Neural cell (in vitro differentiated cells): Measurements from ENCODE around the gene PTGER4. TPM values are rescaled to one million over a fixed set of nuclear protein-coding genes. Genes with fewer than 3 reads are reported as not detected.

Source experiments
- H2AFZ ChIP-seq: fragments of 200-600, 300-800 bp; sonication (generic), shearing (Covaris generic); 2 replicates; pipeline ENCODE4 v1.6.0; 2014; ENCODE audit warnings: low read depth, mild to moderate bottlenecking, antibody characterized with exemption, low read length, moderate library complexity
- H3F3A ChIP-seq: fragments of 200-600 bp; shearing (Covaris generic); 2 replicates; pipeline ENCODE4 v1.6.1; 2016; ENCODE audit warnings: mild to moderate bottlenecking, moderate library complexity, mixed read lengths, antibody characterized with exemption, low read length; ENCODE audit not compliant: insufficient read depth, poor library complexity, severe bottlenecking
- H3K27ac ChIP-seq: fragments of 200-600, 300-800 bp; sonication (generic), shearing (Covaris generic); 2 replicates; pipeline ENCODE4 v1.5.1; 2014; ENCODE audit warnings: mild to moderate bottlenecking, low read length, moderate library complexity
- H3K27me3 ChIP-seq: fragments of 300-800, 200-600 bp; sonication (generic), shearing (Covaris generic); 2 replicates; pipeline ENCODE4 v1.6.0; 2014; ENCODE audit warnings: mild to moderate bottlenecking, low read depth, low read length, moderate library complexity; ENCODE audit not compliant: insufficient read depth
- H3K36me3 ChIP-seq: fragments of 300-800, 200-600 bp; sonication (generic), shearing (Covaris generic); 2 replicates; pipeline ENCODE4 v1.5.1; 2014; ENCODE audit warnings: mild to moderate bottlenecking, antibody characterized with exemption, low read length, moderate library complexity; ENCODE audit not compliant: insufficient read depth
- H3K4me2 ChIP-seq: fragments of 300-800, 200-600 bp; sonication (generic), shearing (Covaris generic); 2 replicates; pipeline ENCODE4 v1.6.0; 2014; ENCODE audit warnings: mild to moderate bottlenecking, low read length
- H3K4me3 ChIP-seq: fragments of 300-800, 200-600 bp; sonication (generic), shearing (Covaris generic); 2 replicates; pipeline ENCODE4 v1.5.1; 2014; ENCODE audit warnings: mild to moderate bottlenecking, low read length, moderate library complexity
- H3K79me2 ChIP-seq: fragments of 200-600 bp; shearing (Covaris generic); replicated peaks from 2 replicates; pipeline ENCODE4 v1.6.0; 2014; ENCODE audit warnings: mild to moderate bottlenecking, low read length, moderate library complexity; ENCODE audit not compliant: insufficient read depth
- H3K9ac ChIP-seq: fragments of 300-800, 200-600 bp; sonication (generic), shearing (Covaris generic); 2 replicates; pipeline ENCODE4 v1.6.1; 2016; ENCODE audit warnings: mild to moderate bottlenecking, low read length, mixed read lengths
- H3K9me2 ChIP-seq: fragments of 200-600 bp; shearing (Covaris generic); 2 replicates; pipeline ENCODE4 v1.6.1; 2016; ENCODE audit warnings: mild to moderate bottlenecking, low read length, mixed read lengths; ENCODE audit not compliant: insufficient read depth
- H3K9me3 ChIP-seq: fragments of 200-600, 300-800 bp; sonication (generic), shearing (Covaris generic); 2 replicates; pipeline ENCODE4 v1.6.1; 2016; ENCODE audit warnings: mild to moderate bottlenecking, mixed run types, low read length, moderate library complexity, mixed read lengths
- H4K20me1 ChIP-seq: fragments of 200-600 bp; shearing (Covaris generic); 2 replicates; pipeline ENCODE4 v1.6.1; 2016; ENCODE audit warnings: mild to moderate bottlenecking, mixed run types; ENCODE audit not compliant: insufficient read depth
- EP300 ChIP-seq: fragments of 450-650 bp; conservative IDR thresholded peaks from 2 replicates; pipeline ENCODE4 v1.6.1; 2014; ENCODE audit warnings: antibody characterized with exemption, mild to moderate bottlenecking, moderate library complexity; ENCODE audit not compliant: poor library complexity, severe bottlenecking
- EZH2 ChIP-seq: fragments of 200-600, 300-800 bp; shearing (Covaris generic), sonication (generic); IDR thresholded peaks from 2 replicates; pipeline ENCODE4 v1.6.1; 2014; ENCODE audit warnings: antibody characterized with exemption, low read length, borderline replicate concordance, mild to moderate bottlenecking; ENCODE audit not compliant: insufficient read depth, poor library complexity, severe bottlenecking
- MXI1 ChIP-seq: fragments of 450-650 bp; conservative IDR thresholded peaks from 2 replicates; pipeline ENCODE4 v1.6.1; 2014; ENCODE audit warnings: antibody characterized with exemption, mild to moderate bottlenecking; ENCODE audit not compliant: poor library complexity, severe bottlenecking
- POLR2AphosphoS5 ChIP-seq: IDR thresholded peaks from 2 replicates; pipeline ENCODE4 v1.6.1; 2012
- RAD21 ChIP-seq: fragments of 450-650 bp; conservative IDR thresholded peaks from 2 replicates; pipeline ENCODE4 v1.6.1; 2014; ENCODE audit warnings: antibody characterized with exemption, mild to moderate bottlenecking, moderate library complexity
- SMC3 ChIP-seq: fragments of 450-650 bp; conservative IDR thresholded peaks from 2 replicates; pipeline ENCODE4 v1.6.1; 2014; ENCODE audit warnings: antibody characterized with exemption, mild to moderate bottlenecking, moderate library complexity; ENCODE audit not compliant: poor library complexity
- TAF1 ChIP-seq: IDR thresholded peaks from 2 replicates; pipeline ENCODE4 v1.6.1; 2012; ENCODE audit warnings: low read depth
- polyA plus RNA-seq: library from polyadenylated mRNA; depleted of rRNA; stranded (reverse); fragments of >200 nt; gene quantifications from 2 replicates; pipeline ENCODE4 v1.2.3, GENCODE V29; 2014
- TF ChIP-seq, protein P1 (sequence below): fragments of 450-650 bp; IDR thresholded peaks from 2 replicates; pipeline ENCODE4 v1.5.1; 2014; ENCODE audit warnings: antibody characterized with exemption, mild to moderate bottlenecking, moderate library complexity; ENCODE audit not compliant: poor library complexity, severe bottlenecking
- TF ChIP-seq, protein P2 (sequence below): IDR thresholded peaks from 2 replicates; pipeline ENCODE4 v1.6.1; 2012; ENCODE audit warnings: borderline replicate concordance

The PTGER4 gene
- polyA plus RNA-seq, 1 donor from 2014 or later = 6.2 TPM

- H3K9ac ChIP-seq = no peak overlapping the region
- no peak for TF ChIP-seq EZH2
- TF ChIP-seq, protein P1, sequence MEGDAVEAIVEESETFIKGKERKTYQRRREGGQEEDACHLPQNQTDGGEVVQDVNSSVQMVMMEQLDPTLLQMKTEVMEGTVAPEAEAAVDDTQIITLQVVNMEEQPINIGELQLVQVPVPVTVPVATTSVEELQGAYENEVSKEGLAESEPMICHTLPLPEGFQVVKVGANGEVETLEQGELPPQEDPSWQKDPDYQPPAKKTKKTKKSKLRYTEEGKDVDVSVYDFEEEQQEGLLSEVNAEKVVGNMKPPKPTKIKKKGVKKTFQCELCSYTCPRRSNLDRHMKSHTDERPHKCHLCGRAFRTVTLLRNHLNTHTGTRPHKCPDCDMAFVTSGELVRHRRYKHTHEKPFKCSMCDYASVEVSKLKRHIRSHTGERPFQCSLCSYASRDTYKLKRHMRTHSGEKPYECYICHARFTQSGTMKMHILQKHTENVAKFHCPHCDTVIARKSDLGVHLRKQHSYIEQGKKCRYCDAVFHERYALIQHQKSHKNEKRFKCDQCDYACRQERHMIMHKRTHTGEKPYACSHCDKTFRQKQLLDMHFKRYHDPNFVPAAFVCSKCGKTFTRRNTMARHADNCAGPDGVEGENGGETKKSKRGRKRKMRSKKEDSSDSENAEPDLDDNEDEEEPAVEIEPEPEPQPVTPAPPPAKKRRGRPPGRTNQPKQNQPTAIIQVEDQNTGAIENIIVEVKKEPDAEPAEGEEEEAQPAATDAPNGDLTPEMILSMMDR = no peak
- TF ChIP-seq SMC3 = no peak
- no peak for TF ChIP-seq MXI1
- no peak for TF ChIP-seq TAF1
- TF ChIP-seq, protein P2, sequence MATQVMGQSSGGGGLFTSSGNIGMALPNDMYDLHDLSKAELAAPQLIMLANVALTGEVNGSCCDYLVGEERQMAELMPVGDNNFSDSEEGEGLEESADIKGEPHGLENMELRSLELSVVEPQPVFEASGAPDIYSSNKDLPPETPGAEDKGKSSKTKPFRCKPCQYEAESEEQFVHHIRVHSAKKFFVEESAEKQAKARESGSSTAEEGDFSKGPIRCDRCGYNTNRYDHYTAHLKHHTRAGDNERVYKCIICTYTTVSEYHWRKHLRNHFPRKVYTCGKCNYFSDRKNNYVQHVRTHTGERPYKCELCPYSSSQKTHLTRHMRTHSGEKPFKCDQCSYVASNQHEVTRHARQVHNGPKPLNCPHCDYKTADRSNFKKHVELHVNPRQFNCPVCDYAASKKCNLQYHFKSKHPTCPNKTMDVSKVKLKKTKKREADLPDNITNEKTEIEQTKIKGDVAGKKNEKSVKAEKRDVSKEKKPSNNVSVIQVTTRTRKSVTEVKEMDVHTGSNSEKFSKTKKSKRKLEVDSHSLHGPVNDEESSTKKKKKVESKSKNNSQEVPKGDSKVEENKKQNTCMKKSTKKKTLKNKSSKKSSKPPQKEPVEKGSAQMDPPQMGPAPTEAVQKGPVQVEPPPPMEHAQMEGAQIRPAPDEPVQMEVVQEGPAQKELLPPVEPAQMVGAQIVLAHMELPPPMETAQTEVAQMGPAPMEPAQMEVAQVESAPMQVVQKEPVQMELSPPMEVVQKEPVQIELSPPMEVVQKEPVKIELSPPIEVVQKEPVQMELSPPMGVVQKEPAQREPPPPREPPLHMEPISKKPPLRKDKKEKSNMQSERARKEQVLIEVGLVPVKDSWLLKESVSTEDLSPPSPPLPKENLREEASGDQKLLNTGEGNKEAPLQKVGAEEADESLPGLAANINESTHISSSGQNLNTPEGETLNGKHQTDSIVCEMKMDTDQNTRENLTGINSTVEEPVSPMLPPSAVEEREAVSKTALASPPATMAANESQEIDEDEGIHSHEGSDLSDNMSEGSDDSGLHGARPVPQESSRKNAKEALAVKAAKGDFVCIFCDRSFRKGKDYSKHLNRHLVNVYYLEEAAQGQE = no peak
- no peak for TF ChIP-seq RAD21
- TF ChIP-seq EP300 = no peak
- no peak for TF ChIP-seq POLR2AphosphoS5
- H3K27me3 ChIP-seq = no peaks in the 10 kb centered on the region
- no peak overlapping the region for H3K4me3 ChIP-seq
- H3K4me2 ChIP-seq = no peak overlapping the region
- H4K20me1 ChIP-seq = no peaks in the 10 kb centered on the region
- H3K27ac ChIP-seq = no peak overlapping the region
- H3K9me2 ChIP-seq = no peaks in the 10 kb centered on the region
- no peaks in the 10 kb centered on the region for H3K36me3 ChIP-seq
- H2AFZ ChIP-seq = no peak overlapping the region
- H3F3A ChIP-seq = no peaks in the 10 kb centered on the region
- no peaks in the 10 kb centered on the region for H3K9me3 ChIP-seq
- H3K79me2 ChIP-seq = no peaks in the 10 kb centered on the region
Observed at GRCh38 chr5:40631236-40631635, 48.5 kb upstream of the PTGER4 start.

GRCh38 chr5:40634154-40634553 lies 45.6 kb upstream of the PTGER4 start:
- H3K27ac ChIP-seq = no peak overlapping the region
- H3K9me3 ChIP-seq = no peaks in the 10 kb centered on the region
- H3F3A ChIP-seq = no peaks in the 10 kb centered on the region
- no peaks in the 10 kb centered on the region for H3K36me3 ChIP-seq
- H3K4me2 ChIP-seq = no peak overlapping the region
- no peaks in the 10 kb centered on the region for H3K79me2 ChIP-seq
- H2AFZ ChIP-seq = no peak overlapping the region
- H3K4me3 ChIP-seq = no peak overlapping the region
- no peaks in the 10 kb centered on the region for H3K27me3 ChIP-seq
- H3K9ac ChIP-seq = no peak overlapping the region
- TF ChIP-seq, protein P1 = no peak
- TF ChIP-seq EP300 = no peak
- no peak for TF ChIP-seq RAD21
- no peak for TF ChIP-seq EZH2
- no peak for TF ChIP-seq TAF1
- TF ChIP-seq SMC3 = no peak
- no peak for TF ChIP-seq MXI1
- TF ChIP-seq, protein P2 = no peak
- TF ChIP-seq POLR2AphosphoS5 = no peak
- no peaks in the 10 kb centered on the region for H4K20me1 ChIP-seq
- no peaks in the 10 kb centered on the region for H3K9me2 ChIP-seq
